NCI-H146 (cell line): ENCODE data around the gene CLDN22.

ENCODE experiments used
- DNase-seq: peaks from one replicate; lab custom pipeline; 2025; lab: John Stamatoyannopoulos, UW

Gene CLDN22

GRCh38 chr4:183320211-183321059 lies at the start of gene CLDN22:
TSS of gene CLDN22 (minus strand) at chr4:183320276. CDS start at chr4:183320218, 58 bp downstream.
- DNase-seq = no peak

DNA sequence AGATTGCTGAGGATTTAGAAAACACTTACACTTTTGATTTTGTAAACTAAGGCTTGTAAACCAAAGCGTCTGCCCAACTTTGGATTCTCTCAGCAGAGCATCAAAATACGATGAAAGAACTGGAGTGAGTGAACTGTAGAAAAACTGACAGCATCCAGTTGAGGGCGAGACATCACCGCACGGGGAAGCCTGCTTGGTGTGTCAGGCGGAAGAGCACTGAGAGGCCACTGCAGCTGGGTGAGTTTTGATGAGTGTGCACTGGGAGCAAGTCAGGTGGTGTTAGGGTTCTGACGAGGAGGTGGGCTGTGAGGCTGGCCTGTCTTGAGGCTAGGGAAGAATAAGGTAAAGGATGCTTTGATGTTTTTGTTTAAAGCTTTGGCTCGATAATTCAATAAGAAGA lies 49.0 kb upstream of the CLDN22 start:
- DNase-seq = no peak

DNA sequence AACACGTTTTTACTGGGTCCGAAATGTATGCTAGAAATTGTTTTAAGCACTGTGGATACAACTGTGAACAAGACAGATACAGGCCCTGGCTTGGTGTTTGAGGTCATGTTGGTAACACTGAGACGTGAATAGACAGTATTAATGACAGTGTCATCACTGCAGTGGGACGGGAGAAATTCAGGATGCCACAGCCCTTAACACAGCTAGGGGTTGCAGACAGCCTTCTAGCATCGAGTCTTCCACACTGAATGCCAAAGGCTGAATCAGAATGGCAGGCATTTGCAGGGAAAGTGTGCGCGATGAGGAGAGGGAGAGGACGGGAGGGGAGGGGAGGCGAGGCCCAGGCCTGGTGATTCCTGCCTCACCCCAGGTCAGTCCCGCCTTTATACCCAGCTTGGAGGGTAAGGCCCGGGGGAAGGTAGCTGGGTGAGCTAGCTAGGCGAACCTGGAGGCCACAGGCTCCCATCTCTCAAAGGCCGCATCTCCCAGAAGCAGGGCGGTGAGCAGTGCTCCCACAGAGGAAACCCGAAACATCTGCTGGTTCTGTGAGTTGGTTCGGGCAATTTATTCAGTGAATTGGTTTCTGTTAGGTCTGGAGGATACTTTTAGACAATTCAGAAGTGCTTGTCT lies 46.2 kb upstream of the CLDN22 start:
- DNase-seq = no peak

GRCh38 chr4:183364025-183364424 lies 43.9 kb upstream of the CLDN22 start:
- no peak for DNase-seq

DNA sequence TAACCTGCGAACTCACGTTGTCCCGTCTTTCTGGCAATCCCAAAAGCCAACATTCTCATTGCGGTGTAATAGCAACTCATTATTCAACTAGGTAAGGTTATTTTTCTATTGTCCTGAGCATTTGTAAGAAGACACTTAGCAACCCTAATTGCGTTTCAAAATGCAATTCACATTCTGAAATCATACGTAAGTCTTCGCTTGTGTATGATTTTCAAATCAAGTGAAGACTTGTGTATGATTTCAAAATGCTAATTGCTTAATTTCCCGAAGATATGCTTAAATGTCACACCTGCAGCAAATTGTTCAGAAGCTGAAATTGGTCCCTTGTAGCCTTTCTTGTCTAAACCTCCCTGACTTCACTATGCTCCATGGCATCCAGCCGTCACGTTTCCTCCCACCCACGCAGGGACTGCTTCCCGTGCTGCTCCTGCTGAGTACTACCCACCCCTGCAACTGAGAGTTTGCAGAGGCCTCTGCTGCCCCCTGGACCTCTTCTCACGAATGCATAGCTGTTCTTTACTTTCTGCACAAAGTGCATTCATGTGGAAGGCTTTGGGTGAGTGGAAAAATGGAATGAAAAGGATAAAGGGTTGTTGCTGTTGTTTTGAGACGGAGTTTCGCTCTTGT lies 43.0 kb upstream of the CLDN22 start:
- no peak for DNase-seq

DNA sequence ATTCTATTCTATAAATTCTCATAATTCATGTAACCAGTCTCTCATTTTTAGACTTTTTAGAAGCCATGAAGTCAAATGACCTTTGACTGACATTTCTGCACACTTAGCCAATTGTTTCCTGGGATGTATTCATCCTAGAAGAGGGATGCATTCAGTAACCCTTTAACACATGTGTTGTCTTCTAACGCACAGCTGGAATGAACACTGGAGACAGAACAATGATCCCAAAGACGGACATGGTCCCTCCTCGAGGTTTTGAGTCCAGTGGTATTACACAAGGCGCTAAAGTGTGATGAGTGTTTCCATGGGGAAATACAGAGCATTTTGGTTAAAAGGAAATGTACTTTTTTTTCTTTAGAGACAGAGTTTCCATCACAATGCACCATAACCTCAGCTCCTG lies 42.0 kb upstream of the CLDN22 start:
- no peak for DNase-seq

DNA sequence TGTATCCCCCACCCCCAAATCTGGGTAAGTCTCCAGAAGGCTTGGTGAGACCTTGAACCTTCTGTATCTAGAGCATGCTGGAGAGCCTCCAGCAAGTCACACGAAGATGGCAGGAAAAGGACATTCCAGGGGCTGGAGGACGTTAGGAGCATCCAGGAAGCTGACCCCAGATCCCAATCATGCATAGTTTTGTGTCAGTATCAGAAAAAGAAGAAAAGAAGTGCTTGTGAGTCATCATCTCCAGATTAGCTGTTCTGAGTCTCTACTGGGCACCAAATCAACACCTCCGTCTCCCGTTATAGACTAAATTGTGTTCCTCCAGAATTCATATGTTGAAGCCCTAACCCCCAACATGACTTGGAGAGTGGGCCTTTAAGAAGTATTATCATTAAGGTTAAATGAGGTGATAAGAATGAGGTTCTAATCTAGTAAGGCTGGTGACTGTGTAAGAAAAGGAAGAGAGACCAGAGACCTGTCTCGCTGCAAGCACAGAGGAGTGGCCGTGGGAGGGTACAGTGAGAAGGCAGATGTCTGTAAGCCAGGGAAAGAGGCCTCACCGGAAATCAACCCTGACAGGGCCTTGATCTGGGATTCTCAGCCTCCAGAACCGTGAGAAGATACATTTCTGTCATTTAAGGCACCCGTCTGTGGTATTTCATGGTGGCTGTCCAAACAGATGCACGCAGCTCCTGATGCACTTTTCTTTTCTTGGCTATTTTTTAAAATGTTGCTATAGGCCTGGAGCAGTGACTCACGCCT lies 40.3 kb upstream of the CLDN22 start:
- no peak for DNase-seq

- no peak for DNase-seq
Observed at GRCh38 chr4:183358215-183358755, 38.2 kb upstream of the CLDN22 start.

DNA sequence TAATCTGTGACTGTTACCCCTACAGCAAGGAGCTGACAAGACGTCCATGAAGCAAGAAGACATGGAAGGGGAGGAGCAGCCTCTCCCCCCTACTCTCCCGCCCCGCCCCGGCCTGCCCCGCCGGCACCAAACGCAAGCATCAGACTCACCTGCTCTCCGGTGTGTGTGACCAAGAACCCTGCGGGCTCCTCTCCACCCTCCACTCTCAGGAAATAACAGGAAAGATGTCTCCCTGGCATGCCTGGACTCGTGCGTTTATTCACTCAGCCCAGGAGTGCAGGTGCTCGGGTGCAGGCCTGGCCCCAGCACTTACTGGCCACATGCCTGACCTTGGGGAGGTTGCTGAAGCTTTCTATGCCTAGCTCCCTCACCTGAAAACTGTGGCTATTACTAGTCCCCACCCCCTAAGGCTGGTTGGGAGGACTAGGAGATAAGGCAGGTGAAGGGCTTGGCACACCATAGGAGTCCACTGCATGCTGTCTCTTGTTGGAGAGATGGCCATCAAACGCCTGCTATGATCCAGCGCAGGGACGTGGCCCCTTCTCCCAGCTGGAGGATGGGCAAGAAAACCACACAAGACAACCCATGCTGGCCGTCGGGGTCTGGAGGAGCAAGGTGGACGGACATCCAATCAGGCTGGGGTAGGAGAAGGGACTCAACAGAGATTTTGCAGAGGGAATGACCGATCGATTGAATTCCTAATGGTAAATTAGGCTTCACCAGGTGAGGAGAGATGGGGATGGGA lies 37.0 kb upstream of the CLDN22 start:
- peak; percentile 88 for DNase-seq

DNA sequence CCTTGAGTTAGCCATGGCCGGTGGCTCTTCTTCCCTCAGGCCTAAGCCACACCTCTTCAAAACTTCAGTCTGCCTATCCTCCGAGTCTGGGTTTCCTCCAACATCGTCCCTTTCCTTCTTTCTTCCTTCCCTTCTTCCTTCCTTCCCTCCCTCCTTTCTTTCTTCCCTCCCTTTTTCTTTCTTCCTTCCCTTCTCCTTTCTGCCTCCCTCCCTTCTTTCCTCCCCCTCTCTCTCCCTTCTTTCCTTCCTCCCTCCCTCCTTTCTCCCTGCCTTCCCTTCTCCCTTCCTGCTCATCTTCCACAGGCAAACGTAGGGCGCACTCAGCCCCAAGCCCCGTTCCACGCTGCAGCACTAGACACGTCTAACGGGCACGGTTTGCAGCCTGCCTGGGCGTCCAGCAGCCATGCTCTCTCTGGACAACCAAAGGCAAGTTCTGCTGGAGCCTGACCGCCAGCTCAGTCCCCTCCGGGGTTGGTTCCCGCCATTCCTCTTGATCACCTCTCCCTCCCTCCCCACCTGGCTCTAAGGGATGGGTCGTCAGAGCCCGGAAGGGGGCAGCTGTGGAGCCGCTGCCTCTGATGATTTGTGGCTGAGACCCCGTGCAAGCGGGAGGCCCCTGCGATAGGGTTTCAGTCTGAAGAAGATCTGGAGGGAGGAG lies 36.2 kb upstream of the CLDN22 start:
- peak; percentile 43 for DNase-seq

GRCh38 chr4:183355405-183355804 lies 35.3 kb upstream of the CLDN22 start:
- no peak for DNase-seq

DNA sequence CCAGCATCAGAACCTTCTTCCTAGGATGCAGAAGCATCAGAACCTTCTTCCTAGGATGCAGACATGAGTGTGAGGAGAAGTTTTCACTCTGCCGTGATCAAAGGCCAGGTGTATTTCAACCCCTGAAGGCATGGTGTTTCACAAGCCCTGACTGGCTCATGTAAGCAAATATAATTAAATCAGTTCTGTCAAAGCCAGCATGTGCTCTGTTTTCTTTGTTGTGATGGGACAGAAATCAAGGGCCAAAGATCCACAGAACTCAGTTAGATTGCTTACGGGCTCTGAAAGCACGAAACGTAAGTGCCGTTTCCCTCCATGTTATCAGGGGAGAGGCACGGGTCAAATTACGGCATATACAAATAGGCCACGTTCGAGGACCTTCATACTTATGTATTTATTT lies 34.1 kb upstream of the CLDN22 start:
- DNase-seq = peak; percentile 71

DNA sequence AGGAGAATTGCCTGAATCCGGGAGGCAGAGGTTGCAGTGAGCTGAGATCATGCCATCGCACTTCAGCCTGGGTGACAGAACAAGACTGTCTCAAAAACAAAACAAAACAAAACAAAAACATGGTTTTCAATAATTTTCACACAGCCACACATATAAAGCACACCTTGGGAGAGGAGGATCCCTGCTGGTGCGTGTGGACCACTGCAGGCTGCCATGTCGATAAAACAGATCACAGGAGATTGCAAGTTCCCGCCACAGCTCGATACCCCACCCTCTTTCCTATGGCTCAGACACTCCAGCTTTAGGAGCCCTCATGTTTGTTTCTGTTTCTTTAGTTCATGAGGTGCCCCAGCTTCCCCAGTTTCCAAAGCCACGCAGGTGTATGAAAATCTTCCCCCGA lies 33.5 kb upstream of the CLDN22 start:
- no peak for DNase-seq

- DNase-seq = no peak
Observed at GRCh38 chr4:183352546-183352945, 32.5 kb upstream of the CLDN22 start.

- no peak for DNase-seq
Observed at GRCh38 chr4:183350317-183351071, 30.4 kb upstream of the CLDN22 start.

GRCh38 chr4:183349673-183350072 lies 29.6 kb upstream of the CLDN22 start:
- DNase-seq = no peak

GRCh38 chr4:183348706-183349659 lies 28.9 kb upstream of the CLDN22 start:
- no peak for DNase-seq

DNA sequence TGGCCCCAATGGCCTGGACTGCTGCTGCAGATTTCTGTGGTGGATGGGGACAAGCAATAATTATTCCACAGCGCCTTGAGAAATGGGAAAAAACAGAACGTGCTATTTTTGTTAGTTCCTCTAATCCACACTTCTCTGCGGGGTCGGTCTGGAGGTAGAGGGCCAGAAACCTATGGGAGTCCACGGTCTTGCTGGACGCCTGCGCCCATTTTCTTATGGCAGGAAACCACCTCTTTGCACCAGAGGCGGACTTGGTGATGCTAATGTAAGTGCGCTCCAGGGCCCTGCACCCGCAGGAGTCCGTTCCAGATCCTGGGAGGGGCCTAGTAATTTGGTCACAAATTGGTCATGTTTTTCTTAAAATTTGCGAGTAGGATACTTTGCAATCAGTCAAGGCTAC lies 28.1 kb upstream of the CLDN22 start:
- DNase-seq = no peak

GRCh38 chr4:183347566-183347965 lies 27.5 kb upstream of the CLDN22 start:
- DNase-seq = no peak
